HCT116 (cell line): ENCODE measurements around the gene RTF2.

Experiments used
- EZH2phosphoT487 ChIP-seq: fragments of 200-600 bp; IDR thresholded peaks from 2 replicates; pipeline ENCODE4 v1.6.1; 2018; ENCODE audit warnings: antibody characterized with exemption, borderline replicate concordance
- POLR2AphosphoS5 ChIP-seq: IDR thresholded peaks from 2 replicates; pipeline ENCODE4 v1.6.1; 2011; ENCODE audit warnings: mild to moderate bottlenecking, low read depth, low read length, moderate library complexity

GRCh38 chr20:56433880-56434255 is 34.6 kb upstream of the RTF2 start:
- TF ChIP-seq POLR2AphosphoS5, result no peak
- no peak for TF ChIP-seq EZH2phosphoT487
